HG03442 (cell line): ENCODE data around the gene FAM229A.

Experiments
- ATAC-seq: cut with Tn5 transposase; IDR thresholded peaks from one replicate; pipeline ENCODE4 v1.9.1; 2021; ENCODE audit warnings: mild to moderate bottlenecking, moderate library complexity; ENCODE audit not compliant: unreplicated experiment

FAM229A gene

GRCh38 chr1:32350785-32351398 is 11.4 kb downstream of the FAM229A start:
- ATAC-seq = peak; percentile 34

GRCh38 chr1:32349211-32349708 is 13.0 kb downstream of the FAM229A start:
- no peak for ATAC-seq

GRCh38 chr1:32346532-32347157 is 15.6 kb downstream of the FAM229A start:
- ATAC-seq = no peak

GRCh38 chr1:32345289-32345827 is 16.9 kb downstream of the FAM229A start:
- no peak for ATAC-seq

GRCh38 chr1:32342704-32343103 is 19.6 kb downstream of the FAM229A start:
- no peak for ATAC-seq

DNA sequence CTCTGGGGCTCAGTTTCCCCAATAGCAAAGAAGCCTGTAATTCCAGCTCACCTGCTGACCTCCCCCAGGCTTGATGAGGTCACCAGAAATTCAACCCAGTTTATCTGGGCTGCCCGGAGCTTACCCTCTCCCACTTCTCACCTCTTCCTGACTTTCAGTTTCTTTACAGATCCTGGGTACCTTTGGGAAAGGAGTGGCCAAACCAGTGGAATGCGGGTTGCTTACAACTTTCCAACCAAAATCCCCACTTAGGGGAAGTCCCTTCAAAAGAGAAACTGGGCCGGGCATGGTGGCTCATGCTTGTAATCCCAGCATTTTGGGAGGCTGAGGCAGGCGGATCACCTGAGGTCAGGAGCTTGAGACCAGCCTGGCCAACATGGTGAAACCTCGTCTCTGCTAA is 20.3 kb downstream of the FAM229A start:
- ATAC-seq = no peak

- ATAC-seq = no peak
Measured at GRCh38 chr1:32341186-32341757, 21.0 kb downstream of the FAM229A start.

DNA sequence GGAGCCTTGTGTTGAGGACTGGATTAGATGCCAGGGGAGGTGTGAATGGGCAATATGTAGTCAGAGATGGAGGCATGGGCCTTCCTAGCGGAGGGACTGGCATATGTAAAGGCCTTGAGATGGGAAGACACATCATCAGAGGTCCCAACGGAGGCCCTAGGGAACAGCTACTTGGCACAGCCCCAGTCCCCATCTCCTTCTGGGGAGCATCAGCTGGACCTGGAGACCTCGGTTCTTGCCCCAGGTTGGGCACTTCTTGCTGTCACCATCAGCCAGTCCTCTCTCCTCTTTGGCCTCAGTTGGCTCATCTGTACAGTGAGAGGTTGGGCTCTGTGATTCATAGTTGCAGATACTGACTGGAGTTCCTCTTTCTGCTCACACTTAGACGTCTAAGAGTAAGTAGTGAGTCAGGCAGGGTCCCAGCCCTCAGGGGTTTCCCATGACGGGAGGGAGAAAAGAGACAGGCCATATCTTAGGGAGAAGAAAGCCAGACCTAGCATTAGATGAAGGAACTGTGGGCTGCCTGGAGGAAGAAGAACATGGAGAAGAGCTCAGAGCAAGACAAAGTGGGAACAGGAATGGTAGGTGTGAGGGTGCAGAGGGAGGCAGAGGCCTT is 22.8 kb downstream of the FAM229A start:
- ATAC-seq = no peak

DNA sequence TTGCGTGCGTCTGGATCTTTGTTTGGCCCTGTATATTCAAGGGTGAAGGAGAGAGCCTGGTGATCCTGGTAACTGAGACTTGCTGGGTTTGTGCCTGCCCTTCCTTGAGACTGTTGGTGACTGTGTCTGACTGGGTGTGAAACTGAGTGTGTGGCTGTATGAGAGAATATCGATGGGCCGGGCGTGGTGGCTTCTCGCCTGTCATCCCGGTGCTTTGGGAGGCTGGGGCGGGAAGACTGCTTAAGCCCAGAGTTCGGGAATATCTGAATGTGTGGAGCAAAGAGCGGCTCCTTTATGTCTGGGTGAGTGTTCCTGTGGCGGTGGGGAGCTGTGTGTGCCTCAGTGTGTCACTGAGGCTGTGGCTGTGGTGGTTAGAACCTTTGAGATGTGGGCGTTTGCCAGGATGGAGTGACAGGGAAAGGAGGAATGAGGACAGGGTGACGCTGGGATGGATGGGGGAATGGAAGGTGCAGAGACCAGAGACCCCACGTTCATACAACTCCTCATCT is 23.6 kb downstream of the FAM229A start:
- ATAC-seq = no peak

DNA sequence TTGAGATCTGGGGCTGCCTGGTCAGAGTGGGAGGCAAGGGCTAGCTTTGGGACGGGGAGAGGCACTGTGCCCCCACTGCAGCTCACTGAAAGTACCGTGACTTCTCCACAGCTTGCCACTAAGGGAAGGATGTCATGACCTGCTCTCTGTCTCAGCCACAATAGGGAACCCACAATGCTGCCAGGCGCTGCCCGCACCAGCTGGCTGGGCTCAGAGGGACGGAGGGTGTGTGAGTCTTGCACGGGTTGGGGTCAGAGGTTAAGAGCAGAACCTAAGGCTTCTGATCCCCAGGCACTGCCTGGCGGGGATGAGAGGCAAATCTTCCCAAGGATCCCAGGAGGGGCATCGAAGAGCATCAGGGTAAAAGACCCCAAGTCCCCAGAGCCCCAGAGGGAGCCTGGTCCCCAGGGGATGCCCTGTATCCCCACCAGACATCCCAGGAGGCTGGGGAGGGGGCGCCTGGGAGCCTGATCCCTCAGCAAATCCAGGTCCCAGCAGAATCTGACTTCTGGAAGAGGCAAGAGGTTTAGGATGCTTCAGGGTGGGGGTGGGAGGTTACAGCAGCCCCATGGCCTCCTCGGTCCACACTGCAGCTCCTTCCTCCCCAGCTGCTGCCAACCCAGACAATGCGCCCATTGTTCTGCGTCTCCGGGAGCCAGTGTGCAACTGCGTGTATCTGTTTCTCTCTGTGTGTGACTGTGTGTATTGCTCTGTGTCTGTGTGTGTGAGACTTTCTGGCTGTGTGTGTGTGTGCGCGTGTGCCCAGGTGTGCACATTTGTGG is 24.2 kb downstream of the FAM229A start:
- ATAC-seq = no peak

- no peak for ATAC-seq
Measured at GRCh38 chr1:32336963-32337675, 25.2 kb downstream of the FAM229A start.

GRCh38 chr1:32336591-32336932 is 25.7 kb downstream of the FAM229A start:
- ATAC-seq = no peak

- ATAC-seq = peak; percentile 38
Measured at GRCh38 chr1:32335790-32336590, 26.3 kb downstream of the FAM229A start, which contains the start of gene MARCKSL1. TSS of gene MARCKSL1 (minus strand) at chr1:32336233. CDS start at chr1:32336033, 200 bp downstream.

DNA sequence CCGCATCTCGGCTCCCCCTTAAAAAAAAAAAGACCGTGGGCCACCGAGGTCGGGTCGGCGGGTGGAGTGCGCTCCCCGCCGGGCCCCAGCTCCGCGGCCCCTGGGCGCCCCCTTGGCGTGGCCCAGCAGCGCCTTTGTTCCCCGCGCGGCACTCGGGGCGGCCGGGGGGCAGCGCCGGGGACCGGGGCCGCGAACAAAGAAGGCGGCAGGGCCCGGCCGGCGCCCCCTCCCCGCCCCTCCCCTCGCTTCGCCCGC is 26.8 kb downstream of the FAM229A start:
- no peak for ATAC-seq

DNA sequence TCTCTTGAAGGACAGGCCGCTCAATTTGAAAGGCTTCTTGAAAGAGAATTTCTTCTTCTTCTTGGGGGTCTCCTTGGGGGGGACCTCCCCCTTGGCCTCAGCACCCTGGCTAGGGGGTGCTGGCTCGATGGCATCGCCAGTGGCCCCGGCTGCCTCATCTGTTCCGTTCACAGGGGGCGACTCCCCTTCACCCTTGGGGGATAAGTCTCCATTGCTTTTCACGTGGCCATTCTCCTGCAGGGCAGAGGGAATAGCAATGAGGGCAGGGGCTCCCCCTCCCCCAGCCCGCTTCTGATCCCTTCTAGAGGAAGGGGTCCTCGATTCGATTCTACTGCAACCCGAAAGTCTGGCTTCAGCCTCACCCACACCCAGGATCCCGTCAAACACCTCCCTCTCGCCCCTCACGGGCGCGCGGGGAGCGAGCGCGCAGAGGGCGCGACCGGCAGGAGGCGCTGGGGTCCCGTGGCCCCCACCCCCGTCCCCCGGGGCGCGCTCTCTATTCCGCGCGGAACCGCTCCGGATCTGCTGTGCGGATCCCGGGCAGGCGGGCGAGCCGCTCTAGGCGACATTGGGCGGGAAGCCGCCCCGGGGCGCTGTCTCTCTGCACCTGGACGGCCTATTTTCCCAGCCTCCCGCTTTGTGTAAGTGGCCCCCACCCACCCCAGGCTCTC is 27.3 kb downstream of the FAM229A start:
- ATAC-seq = no peak

GRCh38 chr1:32334274-32334861 is 27.9 kb downstream of the FAM229A start:
- ATAC-seq = no peak

DNA sequence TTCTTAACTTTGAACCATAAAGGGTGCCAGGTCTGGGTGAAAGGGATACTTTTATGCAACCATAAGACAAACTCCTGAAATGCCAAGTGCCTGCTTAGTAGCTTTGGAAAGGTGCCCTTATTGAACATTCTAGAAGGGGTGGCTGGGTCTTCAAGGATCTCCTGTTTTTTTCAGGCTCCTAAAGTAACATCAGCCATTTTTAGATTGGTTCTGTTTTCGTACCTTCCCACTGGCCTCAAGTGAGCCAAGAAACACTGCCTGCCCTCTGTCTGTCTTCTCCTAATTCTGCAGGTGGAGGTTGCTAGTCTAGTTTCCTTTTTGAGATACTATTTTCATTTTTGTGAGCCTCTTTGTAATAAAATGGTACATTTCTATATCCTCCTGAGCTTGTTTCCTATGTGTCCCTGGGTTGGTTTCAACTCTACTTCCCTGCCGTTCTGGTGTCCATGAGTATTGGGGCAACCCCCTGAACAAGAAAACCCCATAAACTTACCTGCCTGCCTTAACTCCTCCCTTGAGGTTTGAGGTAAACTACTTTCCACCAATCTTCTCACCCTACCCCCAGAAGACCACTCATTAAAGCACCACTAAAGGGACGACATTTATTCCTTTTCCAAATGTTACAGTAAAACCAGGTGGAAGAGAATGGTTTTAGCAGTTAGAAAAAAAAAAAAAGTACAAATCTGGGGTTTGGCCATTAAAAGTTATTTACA is 28.9 kb downstream of the FAM229A start:
- ATAC-seq = no peak
